GM18520 (cell line): ENCODE measurements around the gene HLA-DRB1.
"Not testable (repeated sequence)": the region's sequence is repeated elsewhere in the genome, so short reads cannot be mapped to it uniquely, and the experiment has no call there.

Source experiments
- ATAC-seq: cut with Tn5 transposase; IDR thresholded peaks from one replicate; pipeline ENCODE4 v1.9.1; 2021; ENCODE audit not compliant: unreplicated experiment

The HLA-DRB1 gene

DNA sequence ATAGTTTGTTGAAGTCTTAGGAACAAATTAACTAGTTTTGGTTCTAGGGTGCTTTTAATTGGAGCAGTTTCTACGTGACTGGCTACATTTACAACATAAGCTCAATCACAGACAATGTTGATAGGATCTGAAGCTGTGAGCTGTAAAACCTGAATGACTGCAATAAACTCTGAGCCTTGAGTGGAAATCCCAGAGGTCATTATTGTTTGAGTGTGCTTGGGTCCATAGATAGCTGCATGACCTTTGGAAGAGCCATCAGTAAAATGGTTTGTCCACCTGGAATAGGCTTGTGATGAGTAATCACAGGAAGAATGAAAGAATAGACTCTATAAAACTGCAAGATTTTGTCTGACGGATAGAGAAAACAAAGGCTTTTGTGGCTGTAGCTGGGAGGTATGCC, 26.7 kb downstream of the HLA-DRB1 start:
- no peak for ATAC-seq

DNA sequence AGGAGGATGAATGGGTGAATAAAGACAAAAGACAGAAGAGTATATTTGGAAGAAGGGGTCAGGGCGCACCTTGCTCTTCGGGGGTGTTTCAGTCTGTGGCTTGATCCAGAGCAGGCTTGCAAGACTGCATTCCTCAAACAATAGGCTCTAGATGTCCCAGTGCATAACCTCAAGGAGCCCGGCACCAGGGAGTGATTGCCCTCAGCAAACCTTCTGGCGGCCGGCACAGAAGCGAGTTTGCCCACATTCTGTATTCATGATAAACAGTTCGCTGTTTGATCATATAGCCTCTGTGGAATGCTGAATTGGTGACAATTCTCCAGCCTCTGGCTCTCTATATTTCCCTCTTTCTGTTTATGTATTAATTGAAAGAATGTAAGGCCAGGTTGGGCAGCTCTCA, 29.9 kb downstream of the HLA-DRB1 start:
- no peak for ATAC-seq

GRCh38 chr6:32558426-32559057, 31.1 kb downstream of the HLA-DRB1 start:
- ATAC-seq, result no peak

DNA sequence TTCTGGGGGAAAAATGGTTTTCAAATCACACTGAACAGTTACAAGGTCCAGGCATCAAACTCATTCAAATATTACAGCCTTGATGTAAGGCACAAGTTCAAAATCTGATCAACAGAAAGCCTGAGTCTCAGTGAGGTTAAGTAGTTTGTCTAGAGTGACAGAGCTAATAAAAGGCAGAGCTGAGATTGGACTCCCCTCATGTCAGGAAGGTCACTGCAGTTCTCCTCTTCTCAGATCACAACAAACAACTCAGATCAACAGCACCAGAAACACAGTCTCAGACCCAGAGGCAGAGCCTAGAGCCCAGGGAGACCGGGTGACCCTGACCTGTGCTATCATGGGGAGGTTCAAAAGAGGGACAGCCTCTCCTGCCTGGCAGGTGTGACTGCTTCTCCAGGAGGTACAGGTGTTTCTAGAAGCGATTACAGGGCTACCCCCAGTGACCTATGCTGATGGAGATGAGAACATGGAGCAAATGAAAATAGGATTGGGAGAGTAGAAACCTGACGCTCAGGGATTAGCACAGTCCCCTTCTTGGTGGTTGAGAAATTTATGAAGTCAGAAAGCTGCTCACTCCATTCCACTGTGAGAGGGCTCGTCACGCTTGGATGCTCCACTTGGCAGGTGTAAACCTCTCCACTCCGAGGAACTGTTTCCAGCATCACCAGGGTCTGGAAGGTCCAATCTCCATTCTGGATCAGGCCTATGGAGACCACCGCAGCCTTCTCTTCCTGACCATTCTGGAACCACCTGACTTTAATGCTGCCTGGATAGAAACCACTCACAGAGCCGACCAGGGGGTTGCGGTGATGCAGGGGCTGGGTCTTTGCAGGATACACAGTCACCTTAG, 35.3 kb downstream of the HLA-DRB1 start:
- no peak for ATAC-seq

GRCh38 chr6:32553037-32553742, 36.5 kb downstream of the HLA-DRB1 start:
- no peak for ATAC-seq

GRCh38 chr6:32551410-32551809, 38.2 kb downstream of the HLA-DRB1 start:
- ATAC-seq, result no peak

DNA sequence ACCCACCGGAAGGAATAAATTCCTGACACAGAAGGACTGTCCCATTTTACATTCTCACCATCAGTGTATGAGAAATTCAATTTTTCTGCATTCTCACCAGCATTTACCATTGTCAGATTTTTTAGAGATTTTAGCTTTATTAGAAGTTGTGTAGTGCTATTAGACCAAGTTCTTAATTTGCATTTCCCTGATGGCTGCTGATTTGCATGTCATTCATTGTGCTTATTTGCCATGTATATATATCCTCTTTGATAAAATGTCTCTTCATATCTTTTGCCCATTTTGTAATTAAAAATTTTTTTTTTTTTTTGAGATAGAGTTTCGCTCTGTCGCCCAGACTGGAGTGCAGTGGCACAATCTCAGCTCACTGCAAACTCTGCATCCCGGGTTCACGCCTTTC, 49.8 kb downstream of the HLA-DRB1 start:
- ATAC-seq, result no peak

- not testable (repeated sequence) for ATAC-seq
Observed at GRCh38 chr6:32530431-32530793, 59.2 kb downstream of the HLA-DRB1 start.

DNA sequence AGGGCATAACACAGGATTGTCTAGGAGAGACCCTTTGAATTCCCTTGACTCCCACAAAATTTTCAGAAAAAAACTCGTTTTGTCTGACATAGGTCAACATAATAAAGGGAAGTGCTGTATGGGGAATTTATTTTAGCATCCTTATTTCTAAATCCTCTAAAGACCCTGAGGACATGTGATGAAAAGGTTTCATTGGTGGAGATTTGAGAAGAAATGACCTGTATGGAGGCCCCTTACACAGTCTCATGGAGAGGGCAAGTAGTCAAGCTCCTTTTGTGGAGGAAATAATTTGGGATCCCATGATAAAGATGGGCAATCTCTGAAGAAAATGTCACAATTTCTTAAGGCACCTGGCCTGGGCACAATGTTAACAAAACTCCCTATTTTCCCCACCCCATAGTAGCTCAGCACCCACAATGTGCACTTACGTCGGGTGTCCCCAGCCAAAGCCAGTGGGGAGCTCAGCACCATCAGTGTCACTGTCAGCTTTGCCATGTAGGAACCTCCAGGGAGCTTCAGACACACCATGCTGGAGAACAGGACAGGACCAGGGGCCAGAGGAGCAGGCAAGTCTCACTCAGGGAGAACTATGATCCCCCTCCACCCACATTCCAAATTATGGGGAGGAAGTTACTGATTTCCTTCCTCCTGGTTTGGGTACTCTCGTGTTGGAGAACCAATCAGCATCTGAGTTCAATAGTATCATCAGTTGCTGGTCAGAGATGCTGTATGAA, 59.8 kb downstream of the HLA-DRB1 start, which contains the start of gene HLA-DRB5:
TSS of gene HLA-DRB5 (minus strand) at position 591 of the 734 bp plus-strand sequence. CDS start at position 528, 63 bp downstream.
- ATAC-seq, result no peak
